GM10847 (cell line): ENCODE data around the gene SLC2A10.
A peak's percentile ranks its signal among the peaks of the same experiment; 100 is the strongest.

Source experiments
- POLR2A ChIP-seq: IDR thresholded peaks from 2 replicates; pipeline ENCODE4 v1.6.1; 2011; ENCODE audit not compliant: insufficient read length; ENCODE audit errors: extremely low read depth

The SLC2A10 gene

DNA sequence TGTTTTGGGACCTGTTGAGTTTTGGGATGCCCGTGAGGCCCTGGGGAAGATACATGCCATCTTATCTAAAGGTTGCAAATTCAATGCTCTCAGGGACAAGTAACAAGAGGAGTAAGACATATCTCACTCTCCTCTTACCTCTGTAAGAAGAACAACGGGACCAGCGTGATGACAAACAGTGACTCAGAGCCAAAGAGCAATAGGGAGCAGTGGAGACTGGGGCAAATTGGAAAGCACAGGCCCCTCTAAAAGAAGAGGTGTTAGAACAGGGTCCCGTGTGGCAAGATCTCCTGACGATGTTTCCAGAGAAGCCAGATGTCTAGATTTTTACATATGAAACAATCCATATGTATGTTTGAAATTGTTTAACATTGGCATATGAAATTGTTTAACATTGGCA lies 31.8 kb upstream of the SLC2A10 start:
- TF ChIP-seq POLR2A: no peak

DNA sequence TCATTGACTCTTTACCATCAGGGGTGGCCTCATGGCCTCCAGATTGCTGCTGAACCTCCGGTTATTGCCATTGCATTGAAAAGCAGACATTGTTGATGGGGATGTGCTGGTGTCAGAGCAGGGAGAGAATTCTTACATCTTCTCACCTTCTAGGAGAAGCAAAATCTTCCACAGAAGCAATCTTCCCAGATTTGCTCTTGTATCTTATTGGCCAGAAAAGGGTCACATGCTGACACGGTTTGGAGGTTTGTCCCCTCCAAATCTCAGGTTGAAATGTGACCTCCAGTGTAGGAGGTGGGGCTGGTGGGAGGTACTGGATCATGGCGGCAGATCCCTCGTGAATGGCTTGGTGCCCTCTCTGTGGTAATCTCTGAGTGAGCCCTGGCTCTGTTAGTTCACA lies 30.9 kb upstream of the SLC2A10 start:
- no peak for TF ChIP-seq POLR2A

DNA sequence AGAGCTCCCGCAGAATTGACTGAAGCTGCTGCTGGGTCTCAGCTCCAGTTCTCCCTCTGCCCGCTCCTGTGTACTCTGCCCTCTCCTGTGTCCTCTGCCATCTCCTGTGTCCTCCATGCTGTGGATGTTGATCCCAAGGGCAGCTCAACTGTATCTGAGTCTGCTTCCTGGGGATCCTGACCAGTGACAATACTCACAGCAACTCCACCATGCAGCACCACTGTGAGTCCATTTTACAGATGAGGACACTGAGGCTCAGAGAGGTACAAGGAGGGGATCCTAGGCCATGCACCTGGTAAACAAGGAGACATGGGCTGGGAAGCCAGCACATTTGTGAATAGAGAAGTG lies 28.8 kb upstream of the SLC2A10 start:
- no peak for TF ChIP-seq POLR2A

DNA sequence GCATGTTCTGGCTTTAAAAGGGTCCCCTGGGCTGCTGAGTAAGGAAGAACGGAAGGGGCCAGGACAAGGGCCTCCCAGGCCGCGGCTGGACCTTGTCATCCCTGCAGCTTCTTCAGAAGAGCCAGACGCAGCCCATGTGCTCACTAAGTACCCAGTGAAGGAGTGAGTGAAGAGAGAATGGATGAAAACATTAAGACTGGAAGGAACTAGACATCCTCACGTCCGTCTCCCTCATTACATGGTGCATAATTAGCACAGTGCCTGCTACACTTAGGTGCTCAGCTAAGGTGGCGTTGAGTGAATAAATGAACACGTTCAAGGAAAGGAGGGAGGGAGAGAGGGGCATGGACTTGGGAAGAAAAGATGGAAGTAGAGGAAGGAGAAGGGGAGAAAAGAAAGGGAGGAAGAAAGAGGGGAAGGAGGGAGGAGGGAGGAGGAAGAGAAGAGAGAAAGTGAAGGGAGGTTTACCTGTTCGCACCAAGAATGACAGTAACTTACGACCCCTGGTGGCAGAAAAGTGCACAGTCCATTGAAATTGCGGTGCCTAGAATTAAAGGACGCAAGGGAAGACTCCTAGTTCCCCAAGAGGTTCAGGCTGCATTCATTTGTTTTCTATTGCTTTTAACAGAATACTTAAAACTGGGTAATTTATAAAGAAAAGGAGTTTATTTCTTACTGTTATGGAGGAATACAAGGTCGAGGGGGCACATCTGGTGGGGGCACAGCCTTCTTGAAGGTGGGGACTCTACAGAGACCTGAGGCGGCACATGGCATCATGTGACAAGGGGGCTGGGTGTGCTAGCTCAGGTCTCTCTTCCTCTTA lies 28.2 kb upstream of the SLC2A10 start:
- TF ChIP-seq POLR2A: no peak

DNA sequence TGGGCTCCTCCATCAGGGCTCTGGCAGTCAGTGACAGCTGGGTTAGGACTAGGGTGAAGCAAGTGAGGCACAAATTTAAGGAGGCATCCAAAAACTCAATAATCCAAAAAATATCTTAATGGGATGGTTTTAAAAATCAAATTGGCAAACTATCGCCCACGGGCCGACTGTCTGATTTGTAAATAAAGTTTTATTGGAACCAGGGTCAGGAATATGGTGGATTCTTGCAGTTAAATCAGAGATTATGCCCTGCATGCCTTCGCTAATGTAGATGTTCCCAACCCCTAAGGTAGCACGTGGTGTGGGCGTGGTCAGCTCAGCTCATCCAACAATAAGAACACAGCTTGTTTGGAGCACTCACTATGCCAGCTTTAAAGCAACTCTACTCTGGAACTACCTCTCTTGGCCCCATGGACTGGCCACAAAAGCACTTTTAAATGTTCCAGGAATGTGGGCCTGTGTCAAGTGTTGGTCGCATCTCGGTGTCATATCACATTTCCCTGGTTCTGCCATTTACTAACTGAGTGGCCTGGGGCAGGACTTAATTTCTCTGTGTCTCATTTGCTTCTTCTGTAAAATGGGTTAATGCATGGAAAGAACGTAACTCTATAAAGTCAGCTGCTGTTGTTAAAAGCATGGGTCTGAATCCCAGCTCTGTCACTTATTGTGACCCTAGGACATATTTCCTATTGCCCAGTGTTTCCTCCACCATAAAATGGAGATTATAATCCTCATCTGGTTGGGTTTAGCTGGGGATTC lies 27.2 kb upstream of the SLC2A10 start:
- TF ChIP-seq POLR2A: no peak

DNA sequence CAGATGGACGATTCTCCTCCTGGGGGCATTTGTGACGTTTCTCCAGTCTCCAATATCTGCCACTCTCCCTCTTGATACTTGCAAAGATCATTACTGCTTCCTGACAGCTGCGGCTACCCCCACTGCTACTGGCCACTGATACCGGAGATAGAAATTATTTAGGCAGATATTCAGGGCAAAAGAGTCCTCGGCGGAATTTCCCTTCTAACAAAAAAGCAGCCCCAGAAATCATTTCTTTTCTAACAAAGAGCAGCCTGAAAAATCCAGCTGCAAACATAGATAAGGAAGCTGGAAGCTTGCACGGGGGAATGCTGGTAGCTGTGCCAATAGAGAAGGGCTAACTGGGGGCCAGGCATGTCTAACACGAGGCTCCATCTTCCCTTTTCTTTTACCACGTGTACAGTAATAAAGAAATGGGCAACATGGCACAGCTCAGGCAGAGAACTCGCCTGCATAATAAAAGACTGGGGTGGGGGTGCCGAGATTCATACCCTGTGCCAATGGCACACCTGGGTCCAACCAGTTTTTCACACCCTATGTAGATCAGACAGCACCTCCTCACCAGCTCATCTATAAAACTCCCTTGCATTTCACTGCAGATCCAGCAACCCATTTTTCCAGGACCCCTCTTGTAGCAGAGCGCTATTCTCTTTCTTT lies 26.3 kb upstream of the SLC2A10 start:
- TF ChIP-seq POLR2A: no peak

DNA sequence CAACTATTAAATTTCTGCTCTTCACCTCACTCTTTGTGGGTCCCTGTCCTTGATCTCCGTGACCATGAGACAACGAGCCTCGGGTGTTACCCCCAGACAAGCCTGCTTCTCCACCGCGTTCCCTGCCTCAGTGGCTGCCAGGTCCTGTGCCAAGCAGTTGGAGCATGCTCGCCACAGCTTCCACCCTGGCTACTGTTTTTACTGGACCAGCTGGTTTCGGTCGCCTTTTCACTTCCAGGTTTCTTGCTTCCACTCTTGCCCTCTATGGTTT lies 25.8 kb upstream of the SLC2A10 start:
- no peak for TF ChIP-seq POLR2A

DNA sequence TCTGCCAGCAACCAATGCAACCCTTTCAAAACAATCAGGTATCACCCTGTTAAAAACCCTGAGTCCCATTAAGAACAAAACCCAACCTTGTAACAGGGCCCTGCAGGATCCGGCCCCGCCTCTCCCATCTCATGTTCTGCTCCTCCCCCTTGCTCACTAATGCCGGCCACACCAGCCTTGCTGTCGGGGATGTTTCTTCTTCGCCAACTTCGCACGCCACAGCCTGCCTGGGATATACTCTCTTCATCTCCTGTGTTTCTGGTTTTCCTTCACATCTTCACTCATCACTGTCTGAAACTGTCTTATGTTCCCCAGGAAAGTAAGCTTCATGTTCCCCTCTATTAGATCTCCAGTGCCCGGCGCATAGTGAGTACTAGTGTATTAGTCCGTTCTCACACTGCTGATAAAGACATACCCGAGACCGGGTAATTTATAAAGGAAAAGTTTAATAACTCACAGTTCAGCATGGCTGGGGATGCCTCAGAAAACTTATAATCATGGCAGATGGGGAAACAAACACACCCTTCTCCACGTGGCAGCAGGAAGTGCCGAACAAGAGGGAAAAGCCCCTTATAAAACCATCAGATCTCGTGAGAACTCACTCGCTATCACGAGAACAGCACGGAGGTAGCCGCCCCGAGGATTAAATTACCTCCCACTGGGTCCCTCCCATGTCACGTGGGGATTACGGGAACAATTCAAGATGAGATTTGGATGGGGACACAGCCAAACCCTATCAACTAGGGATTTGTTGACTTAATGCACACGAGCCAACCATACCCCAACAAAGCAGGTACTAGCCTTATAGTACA lies 25.3 kb upstream of the SLC2A10 start:
- TF ChIP-seq POLR2A: no peak

DNA sequence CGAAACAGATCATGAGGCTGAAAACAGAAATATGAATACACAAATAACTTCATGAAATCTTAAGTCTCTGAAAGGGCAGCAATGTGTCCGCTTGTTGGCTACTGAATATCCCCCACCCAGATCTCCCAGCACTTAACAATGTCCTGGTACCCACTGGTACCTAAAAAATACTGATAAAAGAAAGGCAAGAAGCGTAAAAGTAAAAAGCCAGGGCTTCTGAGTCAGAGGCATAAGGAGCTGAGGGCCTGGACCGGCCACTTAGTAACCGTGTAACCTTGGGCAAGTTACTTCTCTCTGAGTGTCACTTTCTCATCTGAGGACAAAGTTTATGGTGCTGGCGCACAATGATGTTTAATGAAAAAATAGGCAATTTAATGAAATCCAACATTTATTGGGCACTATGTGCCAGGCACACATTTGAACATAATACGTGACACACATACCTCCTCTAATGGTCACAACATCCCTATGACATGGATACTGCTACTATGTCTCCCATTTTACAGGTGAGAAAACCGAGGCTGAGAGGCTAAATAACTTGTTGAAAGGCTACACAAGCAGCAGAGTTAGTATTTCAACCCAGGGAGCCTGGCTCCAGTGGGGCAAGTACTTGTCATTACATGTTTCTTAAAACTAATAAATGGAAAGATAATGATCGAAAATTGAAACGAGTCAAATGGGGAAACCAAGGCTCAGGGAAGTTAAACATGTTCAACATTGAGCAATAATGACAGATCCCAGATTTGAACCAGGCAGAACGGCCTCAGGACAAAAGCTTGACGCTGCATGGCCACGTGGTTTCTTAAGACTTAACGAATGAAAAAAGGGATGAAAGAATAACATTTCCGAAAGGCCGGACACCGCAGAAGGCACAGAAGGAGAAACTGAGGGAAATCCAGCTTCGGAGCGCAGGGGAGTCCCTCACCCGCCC lies 21.0 kb upstream of the SLC2A10 start:
- no peak for TF ChIP-seq POLR2A

DNA sequence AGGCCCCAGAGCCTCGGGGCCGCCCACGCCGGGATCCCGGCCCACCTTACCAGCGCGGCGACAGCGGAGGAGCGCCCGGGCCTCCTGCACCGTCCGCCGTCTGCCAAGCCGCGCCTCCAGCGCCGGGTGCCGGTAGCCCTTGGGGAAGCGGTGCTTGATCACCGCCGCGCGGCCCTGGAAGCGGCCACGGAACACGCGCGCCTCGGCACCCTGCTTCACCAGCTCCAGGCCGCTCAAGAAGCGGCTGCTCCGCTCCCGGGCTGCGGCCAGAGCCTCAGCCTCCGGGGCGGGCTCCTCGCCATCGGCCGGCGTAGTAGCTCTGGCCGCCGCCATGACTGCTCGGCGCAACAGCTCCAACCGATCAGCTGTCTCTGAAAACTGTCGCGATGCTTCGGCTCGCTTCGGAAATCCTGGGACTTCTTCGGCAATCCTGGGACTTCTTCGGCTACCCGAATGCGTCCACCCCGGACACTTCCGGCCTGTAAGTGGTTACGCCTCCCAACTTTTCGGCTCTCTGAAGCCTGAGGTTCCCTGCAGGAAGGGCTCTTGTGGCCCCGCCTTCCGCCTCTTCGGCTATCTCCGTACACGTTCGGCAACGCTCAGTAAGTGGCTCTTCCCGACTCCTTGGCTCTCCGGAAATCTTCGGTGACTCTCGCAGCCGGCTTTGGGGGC lies 20.2 kb upstream of the SLC2A10 start, which contains the start of gene TP53RK:
TP53RK (minus strand) TSS at position 363 of the 672 bp plus-strand sequence; CDS start at position 333, 30 bp downstream.
- peak; percentile 45 for TF ChIP-seq POLR2A

DNA sequence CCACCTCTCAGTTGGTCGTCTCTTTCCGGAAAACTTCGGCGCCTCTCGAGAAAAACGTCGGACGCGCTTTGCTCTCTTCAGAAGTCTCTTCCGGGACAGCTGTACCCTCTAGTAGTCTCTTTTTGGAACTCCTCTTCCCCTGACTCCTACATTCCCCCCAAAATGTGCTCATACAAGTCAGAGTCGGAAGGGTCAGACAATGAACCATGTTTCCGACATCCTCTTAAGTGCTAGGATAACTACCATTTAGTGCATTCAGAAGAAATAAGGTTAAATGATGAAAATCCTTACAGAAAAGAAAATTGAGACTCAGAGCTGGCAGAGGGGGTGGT lies 19.7 kb upstream of the SLC2A10 start:
- TF ChIP-seq POLR2A: no peak

DNA sequence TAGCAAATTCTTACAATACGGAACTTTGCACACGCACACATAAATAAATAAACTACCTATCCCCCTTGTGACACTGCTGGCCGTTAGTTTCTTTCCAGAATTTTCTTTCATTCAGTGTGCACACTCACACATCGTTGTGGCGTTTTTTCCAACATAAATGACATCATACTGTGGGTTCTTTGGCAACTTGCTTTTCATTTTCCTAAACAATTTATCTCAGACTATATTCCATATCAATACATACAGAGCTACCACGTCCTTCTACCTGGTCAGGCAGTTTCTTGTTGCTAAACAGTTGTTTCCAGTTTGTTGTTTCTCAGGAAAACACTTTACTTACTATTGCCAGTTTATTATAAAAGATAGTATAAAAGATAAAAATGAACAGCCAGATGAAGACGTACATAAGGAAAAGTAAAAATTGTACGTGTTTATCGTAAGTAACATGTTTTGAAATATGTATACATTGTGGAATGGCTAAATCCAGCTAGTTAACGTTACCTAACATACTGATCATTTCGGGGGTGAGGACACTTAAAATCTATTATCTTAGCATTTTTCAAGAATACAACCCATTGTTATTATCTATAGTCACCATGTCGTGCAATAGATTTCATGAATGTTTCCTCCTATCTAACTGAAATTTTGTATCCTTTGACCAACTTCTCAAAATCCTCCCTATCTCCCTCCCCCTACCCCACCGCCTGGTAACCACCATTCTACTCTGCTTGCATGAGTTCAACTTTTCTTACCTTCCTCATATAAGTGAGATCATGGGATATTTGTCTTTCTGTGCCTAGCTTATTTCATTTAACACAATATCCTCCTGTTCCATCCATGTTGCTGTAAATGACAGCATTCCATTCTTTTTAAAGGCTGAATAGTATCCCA lies 19.0 kb upstream of the SLC2A10 start:
- TF ChIP-seq POLR2A: no peak

DNA sequence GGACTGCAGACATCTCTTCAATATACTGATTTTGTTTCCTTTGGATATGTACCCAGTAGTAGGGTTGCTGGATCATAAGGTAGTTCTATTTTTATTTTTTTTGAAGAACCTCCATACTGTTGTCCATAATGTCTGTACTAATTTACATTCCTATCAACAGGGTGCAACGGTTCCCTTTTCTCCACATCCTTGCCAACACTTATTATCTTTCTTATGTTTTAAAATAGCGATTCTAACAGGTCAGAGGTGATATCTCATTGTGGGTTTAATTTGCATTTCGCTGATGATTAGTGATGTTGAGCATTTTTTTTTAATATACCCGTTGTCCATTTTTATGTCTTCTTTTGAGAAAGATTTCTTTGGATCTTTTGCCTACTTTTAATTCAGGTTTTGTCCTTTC lies 18.3 kb upstream of the SLC2A10 start:
- no peak for TF ChIP-seq POLR2A
